Kidney glomerular epithelial cell (primary cell): Measurements from ENCODE around the gene UNC13C.

Source experiments
- DNase-seq: peaks from one replicate; lab custom pipeline; 2025; lab: John Stamatoyannopoulos, UW

Gene UNC13C

DNA sequence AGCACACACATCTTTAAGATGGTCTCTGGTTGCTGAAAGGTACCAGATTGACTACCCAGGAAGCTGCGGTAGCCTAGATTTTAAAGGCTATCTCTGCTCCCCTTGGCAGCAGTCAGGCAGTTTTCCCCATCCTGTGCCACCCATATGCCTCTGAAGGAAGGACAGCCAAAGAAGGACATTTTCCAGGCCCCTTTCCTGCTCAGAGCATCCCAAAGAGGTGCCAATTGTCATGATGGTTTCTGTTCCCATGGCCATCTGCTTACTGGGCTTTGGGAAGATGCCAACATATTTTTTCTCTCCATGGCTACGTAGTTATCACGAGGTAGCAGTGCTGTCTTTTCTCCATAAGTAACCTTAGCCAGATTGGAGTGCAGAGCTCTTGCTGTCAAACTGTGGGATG is 39.7 kb downstream of the UNC13C start:
- no peak for DNase-seq

DNA sequence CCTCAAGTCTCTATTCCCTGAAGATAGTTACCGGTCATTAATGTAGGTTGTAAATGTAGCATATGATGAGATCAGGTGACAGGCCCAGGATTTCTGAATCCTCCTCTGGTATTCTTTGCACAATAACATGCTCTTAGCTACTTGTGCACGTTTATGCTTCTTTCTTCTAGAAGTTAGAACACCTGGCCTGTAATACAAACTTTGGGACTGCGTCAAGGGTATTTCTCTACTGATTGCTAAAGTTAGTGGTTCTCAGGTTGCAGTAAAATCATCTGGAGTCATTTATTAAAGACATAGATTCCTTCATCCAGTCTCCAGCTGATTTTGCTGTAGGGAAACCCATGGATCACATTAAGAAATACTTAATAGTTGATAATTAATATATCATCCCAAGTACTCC is 48.0 kb downstream of the UNC13C start:
- DNase-seq, result no peak

DNA sequence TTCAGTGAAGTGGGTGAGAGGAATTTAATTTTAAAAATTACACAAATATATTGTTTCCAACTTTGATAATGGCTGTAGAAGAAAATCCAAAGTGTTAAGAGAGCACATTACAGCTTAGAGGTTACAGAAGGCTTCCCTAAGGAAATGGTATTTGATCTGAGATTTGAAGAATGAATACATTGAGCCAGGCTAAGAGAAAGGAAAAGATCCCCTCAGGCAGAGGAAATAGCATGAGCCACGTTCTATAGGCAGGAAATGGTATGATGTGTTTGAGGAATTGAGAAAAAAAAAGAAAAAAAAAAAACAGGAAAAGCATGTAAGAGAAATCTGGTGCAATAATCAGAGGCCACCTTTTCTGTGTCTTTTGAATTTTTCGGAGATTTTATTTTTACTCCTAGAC is 48.6 kb downstream of the UNC13C start:
- no peak for DNase-seq

DNA sequence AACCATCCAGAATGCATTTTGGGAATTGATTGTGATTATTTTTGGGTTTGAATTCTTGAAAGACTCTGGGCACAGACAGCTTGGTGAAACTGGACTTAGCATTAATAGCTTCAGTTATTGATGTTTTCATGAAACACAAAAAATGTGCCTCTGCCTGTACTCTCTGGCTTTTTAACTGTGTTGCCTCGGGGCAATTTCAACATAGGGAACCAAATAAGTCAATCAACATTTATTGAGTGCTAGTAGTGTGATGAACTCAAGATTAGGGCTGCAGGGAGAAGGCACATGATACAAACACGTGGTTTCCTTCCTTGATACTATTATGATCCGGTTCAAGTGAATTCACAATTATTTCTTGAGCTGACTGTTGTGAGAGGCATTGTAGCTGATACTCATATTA is 50.8 kb downstream of the UNC13C start:
- no peak for DNase-seq

DNA sequence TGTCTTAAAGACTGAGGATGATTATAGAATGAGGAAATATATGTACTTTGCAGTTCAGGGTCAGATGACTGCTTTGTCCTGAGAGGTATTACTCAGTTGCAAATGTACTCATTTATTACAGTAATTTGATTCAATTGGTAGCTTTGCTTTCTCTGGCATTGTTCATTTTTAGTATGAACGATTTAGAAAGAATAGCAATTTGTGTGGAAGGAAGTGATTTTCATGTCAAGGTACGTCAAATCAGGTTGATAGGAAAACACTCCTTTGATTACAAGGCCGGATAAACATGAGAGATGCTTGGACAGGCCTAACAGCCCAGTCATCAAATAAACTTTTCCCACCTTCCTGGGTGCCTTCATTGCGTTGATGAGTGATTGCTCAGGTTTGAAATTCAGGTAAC is 53.8 kb downstream of the UNC13C start:
- DNase-seq, result no peak

DNA sequence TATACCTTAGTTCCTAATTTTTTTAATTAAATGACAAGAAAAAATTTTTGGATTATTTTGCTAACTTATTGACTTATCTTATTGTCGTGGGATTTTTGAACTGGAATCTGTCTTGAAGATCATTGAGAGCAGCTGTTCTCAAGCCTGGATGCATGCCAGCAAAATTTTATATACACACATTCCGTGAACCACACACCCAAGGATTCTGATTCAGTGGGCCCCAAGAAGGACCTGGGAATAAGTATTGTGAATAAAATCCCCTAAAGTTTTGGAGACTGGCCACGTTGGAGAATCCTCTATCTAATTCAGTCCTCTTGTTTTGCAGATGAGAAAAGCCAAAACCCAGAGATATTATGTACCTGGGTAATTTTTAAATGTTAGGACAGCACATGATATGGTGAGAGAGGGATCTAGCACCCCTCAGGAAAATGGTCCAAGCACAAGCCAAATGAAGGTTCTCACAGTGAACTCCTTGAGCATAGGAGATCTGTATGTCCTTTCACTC is 55.2 kb downstream of the UNC13C start:
- no peak for DNase-seq

DNA sequence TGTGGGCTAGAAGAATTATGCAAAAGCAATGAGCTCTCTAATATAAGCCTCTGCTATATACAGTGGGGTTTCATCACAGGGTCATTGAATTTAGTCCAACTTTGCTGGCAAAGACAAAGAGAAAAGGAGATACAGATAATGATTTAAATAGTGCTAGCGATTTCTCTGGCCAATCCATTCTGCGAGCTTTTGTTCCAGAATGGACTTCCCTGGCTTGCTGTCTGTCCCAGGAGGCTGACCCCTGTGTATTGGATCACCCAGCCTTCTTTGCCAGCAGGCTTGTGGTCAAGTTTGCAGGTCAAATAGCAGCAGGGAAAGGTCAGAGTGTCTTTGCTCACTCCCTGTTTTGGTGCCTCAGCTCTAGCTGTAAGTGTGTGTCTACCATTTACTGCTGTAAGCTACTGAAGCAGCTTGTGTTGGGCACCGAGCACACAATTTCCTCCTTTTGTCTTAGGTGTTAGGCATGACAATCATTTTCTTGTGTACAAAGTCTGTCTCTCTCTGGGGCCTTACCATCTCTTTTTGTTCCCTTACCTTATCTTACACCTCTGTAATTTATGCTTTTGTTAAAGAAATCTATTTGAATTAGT is 55.7 kb downstream of the UNC13C start:
- no peak for DNase-seq

DNA sequence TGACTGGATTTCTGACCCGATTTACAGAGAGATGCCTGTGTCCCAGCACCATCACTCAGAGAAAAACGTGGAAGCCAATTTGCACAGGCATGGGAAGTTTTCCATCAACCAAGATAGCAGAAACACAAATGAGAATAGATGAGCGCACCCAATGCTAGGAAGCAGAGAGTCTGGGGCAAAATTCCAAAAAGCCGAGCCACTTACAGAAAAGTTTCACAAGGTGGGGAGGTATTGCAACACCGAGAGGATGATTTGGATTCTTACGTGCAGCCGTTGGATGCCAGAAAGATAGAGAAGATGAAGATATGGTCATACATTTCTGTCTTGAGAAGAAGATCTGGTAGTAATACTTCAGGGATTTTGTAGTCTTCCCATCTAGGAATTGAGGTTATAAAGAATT is 57.4 kb downstream of the UNC13C start:
- DNase-seq, result no peak

DNA sequence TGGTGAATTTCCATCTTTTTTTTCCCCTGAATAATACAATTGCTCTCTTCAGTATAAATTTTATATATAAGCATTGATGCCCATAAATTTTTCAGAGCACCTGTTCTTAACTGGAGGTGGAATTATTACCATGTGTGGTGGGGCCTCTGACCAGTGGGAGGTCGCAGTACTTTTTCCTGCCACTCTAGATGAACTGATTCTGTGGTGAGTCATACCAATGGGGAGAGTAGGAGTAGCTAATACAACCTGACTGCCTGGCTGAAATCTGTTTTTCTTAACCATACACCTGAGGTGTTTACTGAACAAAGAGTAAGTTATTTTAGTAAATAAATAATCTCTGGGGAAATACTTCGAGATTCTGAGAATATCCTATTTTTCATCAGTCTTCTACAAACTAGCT is 67.2 kb downstream of the UNC13C start:
- peak; percentile 48 for DNase-seq

DNA sequence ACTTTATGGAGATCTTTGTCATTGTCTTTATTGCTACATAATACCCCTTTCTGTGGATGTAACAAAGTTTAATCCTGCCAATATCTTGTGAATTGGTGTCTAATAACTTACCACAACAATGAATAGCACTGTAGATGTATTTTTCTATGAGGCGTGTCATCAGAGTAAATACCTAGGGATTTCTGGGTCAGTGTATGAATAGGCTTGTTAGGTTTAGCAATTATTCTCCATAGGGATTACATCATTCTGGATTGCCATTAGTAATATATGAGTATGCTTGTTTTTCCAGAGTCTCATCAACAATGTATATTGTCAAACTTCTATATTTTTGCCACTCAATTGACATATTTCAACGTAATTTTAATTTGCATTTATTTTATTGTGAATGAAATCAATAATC is 67.9 kb downstream of the UNC13C start:
- no peak for DNase-seq

DNA sequence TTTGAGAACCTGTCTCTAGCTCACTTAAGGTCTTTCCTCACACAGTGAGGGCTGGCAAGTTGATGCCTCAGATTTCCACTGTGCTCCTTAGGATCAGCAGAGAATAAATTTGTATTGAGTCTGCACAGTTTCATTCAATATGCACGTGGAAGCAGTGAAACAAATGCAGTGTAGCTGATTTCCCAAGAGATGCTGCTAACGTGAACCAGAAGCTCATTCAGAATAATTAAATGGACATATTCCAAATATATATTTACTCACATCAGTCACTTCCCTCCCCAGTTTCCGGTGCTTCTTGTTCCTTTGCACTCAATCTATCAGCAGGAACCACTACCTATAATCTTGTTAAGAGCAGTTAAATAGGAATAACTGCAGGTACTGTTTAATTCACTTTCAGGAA is 86.1 kb downstream of the UNC13C start:
- DNase-seq, result no peak

DNA sequence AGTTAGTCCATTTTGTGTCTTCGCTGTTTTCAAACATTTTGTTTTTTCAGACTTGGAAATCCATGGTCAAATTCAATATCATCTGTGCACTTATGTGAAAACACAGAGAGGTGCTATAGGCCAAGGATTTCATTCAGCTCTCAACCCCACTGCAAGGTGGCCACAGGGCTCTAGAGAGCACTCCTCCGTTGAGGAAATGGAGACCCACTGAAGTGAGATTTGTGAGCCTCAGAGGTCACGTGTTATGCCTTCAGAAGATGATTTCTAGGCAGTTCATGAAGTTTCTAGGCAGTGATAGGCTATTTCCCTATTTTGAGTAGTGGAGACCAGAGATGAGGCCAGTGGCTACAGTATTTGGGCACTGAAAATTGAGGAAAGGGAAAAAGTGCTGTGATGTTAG is 88.2 kb downstream of the UNC13C start:
- no peak for DNase-seq

DNA sequence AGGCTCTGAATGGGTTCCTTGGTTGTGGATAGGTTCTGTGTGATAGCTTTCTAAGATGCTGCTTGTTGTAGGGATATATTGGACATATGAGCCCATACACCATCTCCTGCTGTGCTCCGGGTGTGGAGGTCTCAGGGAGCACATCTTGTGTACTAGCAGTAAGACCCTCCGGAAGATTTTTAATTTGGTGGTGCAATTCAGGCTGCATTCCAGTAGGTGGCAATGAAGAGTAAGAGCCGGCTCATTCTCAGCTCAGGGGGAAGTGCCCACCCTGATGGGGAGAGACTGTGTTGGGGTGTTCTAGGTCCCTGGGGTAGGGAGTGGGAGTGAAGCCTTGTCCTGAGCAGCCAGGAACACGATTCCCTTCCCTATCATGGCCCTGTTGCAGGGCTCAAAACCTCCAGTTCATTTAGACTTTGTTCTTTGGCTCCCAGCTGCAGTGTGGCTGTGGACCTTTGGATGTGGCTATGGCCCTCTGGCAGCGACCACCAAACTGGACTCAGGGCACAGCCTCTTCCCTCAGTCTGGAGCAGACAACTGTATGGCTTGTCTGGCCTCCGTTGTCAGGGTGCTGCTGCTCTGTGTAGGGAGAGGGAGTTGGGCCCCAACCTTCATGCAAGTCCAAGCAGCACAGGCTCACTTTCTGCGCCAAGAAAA is 104.7 kb downstream of the UNC13C start:
- peak; percentile 4 for DNase-seq

DNA sequence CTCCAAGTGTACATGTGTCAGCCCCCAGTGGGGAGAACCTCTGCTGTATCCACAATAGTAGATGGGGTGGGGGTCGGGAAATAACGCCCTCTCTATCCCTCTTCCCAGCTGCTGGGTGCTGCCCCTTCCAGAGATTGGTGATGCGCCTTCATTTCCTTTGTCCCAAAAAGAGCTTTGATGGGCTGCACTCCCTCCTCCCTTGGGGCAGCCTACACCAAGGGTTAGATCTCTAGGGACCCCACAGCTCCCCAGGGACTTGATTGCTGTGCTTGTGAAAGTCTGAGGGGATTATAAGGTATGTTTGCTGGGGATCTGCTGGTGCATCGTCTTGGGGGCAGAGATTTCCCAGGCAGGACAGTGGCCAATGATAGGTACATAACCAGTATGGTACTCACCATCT is 105.3 kb downstream of the UNC13C start:
- DNase-seq, result no peak

DNA sequence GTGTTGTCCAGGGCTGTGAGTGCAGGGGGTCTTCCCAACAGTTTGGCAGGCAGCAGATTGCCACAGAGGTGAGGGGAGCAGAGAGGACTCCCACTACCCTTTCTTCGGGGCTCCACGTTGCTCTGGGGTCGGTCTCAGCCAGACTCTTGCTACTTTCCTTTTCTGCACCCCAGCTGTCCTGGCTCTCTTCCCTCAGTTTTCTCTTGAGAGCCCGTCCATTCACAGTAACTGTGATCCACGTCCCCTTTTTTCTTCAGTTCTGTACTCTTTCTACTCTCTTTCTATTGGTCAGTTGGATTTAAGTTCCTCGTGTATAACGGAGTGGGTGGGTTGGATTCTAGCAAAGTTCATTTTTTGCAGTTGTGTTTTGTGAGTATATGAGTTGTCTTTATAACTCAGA is 105.8 kb downstream of the UNC13C start:
- DNase-seq, result no peak

DNA sequence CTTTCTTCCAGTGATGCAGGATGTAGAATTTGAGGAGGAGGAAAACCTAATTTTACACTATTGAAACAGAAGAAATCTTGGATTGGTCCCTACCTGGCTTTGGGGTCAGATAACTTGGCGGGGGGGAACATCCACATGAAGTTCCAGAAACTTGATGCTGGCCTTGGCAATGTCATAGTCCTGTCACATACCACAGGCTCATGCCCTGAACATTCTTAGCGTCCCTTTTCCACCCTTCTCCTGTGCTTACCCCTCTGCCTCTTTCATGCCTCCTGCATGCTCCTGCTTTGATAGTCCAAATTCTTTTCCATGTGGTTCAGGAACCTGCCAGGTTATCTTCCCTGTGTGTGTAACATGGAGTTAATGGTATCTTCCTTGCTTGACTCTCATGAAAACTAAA is 110.6 kb downstream of the UNC13C start:
- no peak for DNase-seq

DNA sequence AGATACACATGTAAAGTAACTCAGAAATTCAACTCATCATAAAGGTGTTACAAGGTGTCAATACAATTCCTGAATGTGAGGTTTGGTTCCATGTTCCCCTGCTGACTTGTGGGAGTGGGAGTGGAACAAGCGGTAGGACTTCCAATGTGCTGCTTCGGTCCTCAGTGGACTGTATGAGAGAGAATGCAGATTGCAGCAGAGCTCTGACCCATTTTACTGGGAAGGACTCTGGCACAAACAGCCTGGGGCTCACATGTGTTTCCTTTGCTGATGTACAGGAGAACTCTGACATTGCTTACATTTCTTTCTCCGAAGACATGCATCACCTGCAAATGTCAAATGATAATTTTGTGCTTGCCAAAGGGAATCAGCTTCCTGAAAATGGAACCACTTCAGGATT is 111.5 kb downstream of the UNC13C start:
- no peak for DNase-seq

DNA sequence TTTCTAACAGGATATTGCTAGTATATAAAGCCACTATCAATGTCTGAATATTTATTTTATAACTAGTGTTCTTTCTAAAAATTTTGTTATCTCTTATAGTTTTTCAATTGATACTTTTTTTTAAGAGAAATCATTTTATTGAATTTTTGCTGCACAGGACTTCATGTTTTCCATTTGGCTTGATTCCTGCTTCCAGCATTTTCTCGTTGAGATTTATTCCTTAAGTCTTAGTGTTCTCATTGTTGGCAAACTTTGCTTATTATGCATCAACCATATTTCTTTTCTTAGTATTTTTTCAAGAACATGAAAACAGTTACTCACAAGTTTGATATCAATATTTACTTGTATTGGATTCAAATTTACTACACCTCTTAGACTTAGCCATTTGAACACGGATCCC is 113.4 kb downstream of the UNC13C start:
- DNase-seq, result no peak

DNA sequence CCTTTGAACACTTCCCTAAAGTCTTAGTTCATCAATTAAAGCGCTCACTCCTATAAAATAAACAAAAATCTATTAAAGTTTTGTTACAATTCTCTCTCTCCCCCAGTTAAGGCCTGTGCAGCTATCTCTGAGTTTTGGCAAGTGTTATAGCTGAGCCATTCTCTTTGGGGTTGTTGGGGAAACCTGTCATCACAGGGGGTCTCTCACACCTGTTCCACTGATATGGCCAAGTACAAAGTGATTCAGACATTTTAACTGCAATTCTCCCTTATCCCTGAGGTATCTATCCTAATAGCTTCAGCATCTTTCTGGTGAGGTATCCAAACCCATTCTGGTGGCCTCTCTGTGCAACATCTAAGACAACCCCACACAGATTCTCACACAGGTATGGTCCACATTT is 116.4 kb downstream of the UNC13C start:
- no peak for DNase-seq

DNA sequence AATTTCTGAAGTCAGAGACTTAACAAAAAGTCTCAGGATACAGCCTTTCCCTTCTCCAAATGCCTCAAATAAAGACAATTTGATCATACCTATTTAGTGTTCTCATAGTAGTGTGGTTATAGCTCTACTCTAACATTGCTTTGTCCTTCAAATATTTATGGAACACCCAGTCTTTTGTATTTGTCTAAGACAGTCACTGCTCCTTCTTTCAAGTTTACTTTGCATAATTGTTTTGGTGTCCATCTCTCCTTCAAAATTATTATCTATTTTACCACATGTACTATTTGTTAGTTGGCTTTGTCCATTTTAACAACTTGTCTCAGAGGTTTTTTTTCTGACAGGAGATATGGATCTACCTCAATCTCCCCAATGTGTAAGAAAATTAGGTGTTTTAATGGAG is 118.8 kb downstream of the UNC13C start:
- DNase-seq, result no peak

DNA sequence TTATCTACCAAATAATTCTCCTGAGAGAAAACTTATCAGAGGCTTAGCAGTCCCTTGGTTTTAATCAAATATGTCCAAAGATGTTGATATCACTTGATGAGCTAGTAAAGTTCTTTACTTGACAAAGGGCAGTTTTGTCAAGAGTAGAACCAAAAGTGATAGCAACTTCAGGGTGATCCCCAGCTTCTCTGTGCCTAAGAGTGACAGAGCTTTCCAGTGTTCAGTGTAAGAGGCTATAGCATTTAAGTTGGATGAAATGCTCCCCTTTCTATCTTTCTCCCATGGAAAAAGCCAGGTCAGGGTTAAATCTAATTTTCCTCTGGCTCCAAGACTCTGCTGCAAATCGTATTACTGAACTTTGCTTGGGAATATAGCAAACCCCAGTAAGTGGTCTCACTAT is 120.8 kb downstream of the UNC13C start:
- DNase-seq, result no peak

DNA sequence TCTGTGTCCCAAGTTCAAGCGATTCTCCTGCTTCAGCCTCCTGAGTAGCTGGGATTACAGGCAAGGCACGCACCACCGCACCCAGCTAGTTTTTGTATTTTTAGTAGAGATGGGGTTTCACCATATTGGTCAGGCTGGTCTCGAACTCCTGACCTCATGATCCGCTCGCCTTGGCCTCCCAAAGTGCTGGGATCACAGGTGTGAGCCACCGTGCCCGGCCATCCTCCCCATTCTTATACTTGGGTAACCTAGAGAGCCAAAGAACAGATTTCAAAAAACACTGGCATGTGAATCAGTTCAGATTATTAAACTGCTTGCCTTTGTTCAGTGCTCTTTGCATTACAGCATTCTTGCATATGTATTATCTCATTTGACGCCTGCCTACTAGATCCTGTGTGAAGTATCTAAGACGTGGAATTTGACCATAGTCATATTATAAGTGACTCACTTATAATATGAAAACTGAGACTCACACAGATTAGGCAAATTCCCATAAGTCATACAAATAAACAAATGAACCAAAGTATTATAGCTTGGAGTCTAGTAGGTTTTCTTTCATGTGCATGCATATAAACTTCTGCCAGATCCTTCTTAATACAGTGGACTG is 123.5 kb downstream of the UNC13C start:
- DNase-seq, result no peak

DNA sequence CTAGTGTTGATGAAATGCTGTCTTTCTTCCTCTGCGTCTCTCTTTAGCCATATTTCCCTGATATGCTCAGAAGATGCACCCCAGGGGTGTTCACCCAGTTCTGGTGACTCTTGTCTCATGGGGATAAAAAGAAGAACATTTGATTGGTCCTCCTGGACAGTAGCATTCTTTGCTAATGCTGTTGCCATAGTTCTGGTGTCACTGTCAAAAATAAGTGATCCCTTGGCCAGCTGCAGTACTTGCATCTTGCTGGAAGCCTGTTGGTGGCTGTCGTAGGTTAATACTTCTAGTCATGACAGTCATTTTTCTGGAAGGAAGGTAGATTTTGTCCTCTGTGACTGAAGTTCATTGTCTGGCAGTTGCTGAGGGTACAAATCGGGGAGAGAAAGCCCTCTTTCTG is 124.5 kb downstream of the UNC13C start:
- DNase-seq, result no peak

DNA sequence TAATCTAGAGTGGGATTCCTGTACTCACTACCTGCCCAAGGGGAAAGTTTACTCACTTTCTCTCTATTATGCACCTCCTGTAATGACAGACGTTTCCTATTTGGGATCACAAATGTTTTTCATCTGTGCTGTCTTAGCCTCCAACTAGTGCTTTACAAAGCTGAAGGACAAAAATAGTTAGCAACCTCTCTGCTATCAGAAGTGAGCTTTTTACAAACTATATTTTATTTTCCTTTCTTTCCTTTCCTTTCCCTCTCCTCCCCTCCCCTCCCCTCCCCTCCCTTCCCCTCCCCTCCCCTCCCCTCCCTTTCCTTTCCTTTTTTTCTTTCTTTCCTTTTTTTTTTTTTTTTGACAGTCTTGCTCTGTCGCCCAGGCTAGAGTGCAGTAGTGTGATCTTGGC is 130.8 kb downstream of the UNC13C start:
- no peak for DNase-seq
